ENCODE results near the gene ZDHHC5.
"Not testable (repeated sequence)": the region's sequence is repeated elsewhere in the genome, so short reads cannot be mapped to it uniquely, and the experiment has no call there.

The ZDHHC5 gene

DNA sequence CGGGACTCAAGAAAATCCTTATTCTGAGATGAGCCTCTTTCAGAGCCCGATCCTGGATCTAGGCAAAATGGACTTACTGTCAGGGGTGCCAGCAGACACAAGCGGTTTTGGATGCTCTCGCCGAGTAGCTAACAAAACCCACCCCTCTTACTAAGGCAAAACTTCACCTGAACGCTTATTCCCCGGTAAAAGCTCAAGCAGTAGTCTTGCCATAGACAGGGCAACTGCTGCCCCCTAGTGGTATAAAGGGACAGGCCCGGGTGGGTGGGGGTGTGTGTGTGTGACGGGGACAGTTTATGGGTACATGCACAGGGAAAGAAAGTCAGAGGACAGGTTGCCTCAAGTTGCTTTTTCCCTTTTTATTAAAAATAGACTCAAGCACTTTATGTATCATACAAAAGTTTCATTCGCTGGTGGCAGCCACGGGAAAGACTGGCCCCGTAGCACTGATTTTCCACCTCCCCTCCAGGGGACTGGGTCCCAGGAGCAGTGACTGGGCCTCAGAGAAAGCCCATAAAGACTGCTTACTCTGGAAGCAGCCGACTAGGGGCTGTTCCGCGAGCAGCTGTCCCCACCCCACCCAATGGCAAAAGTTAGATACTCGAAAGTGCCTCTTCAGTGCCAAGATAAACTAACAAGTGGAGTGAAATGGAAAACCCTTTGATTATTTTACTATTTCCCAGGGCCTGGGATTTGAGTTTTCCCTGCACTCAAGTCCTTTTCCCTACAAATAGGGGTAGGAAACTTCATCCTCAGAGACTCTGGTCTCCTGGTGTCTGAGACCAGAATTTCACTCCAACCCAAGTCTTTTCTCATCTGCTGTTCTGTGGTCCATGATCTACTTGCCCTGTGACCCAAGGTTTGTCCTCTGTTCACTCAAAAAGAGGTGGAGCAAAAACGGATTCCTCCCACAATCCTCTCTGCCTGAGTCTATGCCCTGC, 22.9 kb upstream of the ZDHHC5 start:
- DNase-seq, result peak; percentile 45

DNA sequence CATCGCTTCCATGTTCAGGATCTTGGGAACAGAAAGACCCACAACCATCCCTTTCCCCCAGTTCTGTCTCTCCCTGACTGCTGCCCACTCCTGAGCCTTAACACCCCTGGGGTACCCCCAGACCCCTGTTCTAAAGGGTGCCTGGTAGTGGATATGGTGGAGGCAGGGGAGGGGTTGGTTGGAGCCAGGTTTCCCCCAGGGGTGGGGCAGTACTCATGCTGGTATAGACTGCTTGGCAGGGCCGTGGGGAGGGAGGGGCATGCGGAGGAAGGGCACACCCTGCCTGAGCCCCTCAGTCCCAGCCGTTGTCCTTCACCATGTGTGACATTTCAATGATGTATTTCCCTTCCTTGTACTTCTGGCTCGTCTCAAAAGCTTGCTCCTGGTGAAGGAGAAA, 22.2 kb upstream of the ZDHHC5 start:
- no peak for DNase-seq

DNA sequence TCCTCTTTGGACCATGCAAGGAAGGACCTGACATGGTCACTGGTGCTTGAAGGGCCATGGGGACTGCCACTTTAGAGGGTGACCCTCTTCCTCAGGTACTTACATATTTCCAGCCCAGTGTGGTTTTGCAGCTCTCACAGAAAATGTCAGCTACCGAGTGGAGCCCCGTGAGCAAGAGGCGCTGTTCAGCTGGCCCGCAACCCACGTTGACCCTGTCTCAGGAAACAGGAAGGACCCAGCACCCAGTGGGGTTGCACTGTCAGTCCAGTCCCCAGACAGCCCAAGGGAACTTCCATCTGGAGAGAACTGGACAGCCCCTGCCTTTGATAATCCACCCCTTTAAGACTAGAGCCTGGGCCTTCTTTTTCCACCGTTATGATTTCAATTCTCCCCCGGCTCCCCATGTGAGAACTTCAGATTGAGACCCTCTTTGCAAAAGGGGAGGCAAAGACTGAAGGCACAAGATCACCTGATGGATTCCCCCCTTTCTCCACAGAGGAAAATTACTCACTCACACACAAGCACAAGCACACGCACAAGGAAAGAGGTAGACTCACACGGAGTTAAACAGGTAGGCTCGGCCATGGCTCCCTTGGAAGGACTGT, 21.6 kb upstream of the ZDHHC5 start:
- DNase-seq, result no peak

DNA sequence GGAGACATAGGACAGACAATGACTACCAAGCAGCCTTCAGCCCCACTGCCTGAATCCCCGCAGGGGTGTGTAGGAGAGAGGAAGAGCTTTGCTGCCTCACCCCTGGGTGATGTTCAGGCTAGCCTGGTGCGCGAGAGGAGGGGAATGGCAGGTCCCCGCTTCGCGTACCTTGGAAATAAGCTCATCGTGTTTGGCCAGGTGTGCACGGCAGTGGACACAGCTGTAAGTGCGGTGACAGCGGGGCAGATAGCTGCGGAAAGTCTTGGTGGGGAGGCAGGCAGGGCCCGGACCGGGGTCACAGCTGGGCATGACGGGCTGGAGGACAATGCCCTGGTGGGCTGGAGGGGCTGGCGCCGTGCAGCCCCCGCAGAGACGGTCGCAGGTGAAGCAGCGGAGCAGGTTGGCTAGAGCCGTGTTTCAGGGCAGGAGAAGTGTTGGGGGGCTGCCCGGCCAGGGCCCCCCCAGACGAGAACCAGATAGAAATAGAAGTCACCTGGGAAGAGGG, 21.1 kb upstream of the ZDHHC5 start:
- DNase-seq, result no peak

DNA sequence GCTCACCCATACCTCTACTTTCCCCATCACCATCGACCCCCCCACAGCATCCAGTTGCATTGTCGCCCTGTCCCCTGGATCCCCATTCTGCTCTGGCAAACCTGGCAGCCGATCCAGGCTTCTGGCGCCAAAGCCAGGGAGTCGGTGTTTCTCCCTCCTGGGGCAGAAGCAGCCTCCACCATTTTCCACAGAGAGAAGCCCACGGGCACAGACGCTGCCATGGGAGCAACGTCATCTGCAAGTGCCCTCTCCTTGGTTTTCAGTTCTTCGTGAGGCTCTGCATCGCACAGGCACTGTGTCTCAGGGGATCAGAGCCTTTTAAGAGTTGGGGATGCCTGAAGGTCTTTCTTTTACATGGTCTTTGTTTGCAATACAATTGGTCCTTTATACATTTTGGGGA, 20.5 kb upstream of the ZDHHC5 start:
- no peak for DNase-seq

DNA sequence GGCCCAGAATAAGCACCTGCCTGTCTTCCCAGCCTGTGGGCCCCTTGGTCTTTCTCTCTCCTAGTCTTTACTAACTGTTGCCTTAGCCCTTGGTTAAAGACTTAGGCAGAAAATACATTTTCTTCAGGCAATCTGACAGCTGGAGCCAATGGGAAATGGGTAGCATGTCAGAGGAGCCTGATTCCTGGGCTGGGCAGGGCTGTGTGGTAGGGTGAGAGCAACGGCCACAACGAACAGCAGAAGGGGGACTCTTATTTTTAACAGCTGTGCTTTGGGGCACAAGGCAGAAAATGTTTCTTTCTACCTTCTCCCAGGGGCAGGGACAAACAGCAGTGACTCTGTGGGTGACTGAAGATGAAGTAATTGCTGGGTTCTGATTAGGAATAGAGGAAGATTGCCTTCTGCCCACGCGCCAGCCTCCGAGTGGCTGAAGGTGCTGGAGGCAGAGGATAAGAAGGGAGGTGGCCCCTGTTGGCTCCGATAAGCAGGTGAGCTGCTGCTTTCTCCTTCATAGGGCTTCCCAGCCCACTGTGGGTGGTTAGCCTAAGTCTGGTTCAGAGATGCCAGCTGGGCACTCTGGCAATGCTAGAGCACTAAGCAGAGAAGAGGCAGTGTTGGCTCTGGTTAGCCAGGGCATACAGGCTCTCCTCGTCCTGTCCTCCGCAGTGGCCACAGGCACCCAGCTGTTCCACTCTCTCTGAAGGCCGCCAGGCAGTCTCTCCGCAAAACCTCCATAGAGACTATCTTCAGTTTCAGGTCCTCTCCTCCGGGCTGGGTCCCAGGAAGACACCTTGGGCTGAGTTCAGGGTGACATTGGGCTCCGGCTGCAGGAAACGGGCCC, 19.7 kb upstream of the ZDHHC5 start:
- DNase-seq, result no peak

DNA sequence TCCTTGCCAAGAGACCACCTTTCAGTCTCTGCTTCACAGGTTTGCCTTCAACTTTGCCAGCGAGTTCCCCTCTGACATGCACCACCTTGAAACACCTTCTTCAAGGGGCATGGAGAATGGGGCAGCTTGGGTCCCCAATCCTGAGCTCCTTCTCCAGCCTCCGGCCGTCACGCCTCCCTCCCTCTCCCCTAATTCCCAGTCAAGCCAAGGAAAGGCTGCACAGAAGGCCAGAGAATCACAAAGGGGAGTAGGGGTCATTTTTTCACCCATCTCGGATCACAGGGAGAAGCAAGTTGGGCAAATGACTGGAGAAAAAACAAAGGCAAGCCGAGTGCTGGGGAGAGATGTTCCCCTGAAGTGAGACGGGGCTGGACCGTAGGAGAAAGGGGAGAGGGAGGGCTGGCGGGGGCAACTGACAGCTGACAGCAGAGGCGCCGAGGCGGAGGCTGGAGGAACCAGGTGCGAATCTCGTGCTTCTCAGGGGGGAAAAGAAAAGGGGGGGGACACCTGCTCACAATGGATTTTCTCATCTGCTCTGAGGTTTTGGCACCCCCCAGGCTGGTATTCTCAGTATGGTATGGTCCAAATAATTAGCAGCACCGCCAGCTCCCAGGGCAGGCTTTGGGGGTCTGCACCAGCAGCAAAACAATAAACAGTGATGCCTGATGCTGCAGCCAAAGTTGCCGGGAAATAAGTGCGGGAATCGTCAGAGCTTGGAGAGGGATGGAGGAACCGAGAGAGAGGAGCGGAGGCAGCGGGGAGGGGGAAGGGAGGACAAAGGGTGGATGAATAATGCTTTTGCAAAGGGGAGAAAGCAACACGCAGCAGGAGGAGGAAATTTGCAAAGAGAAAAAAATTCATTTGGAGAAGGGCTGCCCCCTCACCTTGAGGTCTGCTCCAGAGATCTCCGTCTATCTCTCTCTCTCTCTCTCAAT, 18.8 kb upstream of the ZDHHC5 start:
- no peak for DNase-seq

DNA sequence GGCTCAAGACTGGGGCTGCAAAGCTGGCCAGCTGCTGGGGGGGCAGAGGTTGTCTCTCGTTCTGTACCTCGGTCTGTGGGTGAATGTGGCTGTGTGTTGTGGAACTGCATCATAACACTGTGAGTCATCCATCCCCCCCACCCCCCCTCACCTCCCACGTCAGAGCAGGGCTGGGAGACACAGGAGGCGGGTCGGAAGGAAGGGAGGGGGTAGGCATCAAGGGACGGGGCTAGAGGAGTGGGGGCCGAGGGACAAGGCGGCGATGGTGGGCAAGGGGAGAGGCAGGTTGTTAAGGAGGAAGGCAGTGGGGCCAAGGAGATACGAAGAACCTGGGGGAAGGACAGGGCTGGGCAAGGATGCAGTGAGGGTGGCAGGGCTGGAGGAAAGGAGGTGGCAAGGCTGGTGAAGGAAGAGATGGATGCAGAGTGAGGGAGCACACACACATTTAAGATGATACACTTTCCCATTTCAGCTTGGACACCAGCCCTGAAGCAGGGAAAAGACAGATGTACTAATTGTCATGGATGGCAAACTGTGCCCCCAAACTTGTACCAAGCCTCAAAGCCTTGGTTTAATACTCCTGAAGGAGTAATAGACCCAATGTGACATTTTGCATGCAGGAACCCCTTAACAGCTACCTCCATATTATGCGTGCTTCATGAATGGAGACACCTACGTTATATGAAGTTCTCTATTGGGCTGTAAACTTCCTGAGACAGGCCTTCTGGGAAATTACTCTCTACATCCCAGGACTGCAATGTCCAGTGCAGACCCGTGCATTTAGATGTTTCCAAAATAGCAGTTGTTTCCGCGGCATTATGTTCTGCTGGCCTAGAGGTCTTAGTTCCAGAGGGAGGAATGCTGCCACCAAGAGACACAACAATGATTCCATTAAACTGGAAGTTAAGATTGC, 17.8 kb upstream of the ZDHHC5 start, which contains the start of gene YPEL4:
Gene YPEL4 (minus strand): TSS at position 87 of the 913 bp plus-strand sequence. CDS start 2,805 bp downstream, outside the sequence.
- no peak for DNase-seq

DNA sequence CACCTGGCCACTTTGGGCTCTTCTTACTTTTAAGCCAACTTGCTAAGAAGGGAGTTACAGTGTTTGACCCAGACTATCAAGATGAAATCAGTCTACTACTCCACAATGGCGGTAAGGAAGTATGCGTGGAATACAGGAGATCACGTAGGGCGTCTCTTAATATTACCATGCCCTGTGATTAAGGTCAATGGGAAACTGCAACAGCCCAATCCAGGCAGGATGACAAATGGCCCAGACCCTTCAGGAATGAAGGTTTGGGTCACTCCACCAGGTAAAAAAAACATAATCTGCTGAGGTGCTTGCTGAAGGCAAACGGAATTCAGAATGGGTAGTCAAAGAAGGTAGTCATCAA, 17.2 kb upstream of the ZDHHC5 start:
- no peak for DNase-seq

DNA sequence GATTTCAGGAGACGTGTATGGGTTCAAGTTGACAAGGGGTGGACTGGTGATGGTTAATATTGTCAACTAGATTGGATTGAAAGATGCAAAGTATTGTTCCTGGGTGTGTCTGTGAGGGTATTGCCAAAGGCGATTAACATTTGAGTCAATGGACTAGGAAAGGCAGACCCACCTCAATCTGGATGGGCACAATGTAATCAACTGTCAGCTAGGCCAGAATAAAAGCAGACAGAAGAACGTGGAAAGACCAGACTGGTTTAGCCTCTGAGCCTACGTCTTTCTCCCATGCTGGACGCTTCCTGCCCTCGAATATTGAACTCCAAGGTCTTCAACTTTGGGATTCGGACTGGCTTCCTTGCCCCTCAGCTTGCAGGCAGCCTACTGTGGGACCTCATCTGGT, 16.5 kb upstream of the ZDHHC5 start:
- DNase-seq, result no peak

DNA sequence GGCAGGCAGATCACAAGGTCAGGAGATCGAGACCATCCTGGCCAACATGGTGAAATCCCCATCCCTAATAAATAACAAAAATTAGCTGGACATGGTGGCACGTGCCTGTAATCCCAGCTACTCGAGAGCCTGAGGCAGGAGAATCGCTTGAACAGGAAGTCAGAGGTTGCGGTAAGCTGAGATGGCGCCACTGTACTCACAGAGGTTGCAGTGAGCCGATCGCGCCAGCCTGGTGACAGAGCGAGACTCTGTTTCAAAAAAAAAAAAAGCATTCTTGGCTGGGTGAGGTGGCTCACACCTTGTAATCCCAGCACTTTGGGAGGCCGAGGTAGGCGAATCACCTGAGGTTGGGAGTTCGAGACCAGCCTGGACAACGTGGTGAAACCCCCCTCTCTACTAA, 15.7 kb upstream of the ZDHHC5 start:
- not testable (repeated sequence) for DNase-seq

DNA sequence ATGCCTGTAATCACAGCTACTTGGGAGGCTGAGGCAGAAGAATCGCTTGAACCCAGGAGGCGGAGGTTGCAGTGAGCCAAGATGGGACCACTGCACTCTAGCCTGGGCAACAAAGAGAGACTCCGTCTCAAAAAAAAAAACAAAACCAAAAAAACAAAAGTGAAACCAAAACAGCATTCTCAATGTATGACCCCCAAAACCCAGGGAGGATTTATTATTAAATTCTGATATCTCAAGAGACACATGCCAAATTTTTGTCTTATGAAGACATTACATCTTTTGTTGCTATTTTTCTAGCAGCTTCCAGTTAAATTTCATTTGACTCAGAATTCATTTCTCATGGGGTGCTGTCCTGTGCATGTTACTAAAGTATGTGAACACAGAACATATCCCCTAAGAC, 15.3 kb upstream of the ZDHHC5 start:
- no peak for DNase-seq

DNA sequence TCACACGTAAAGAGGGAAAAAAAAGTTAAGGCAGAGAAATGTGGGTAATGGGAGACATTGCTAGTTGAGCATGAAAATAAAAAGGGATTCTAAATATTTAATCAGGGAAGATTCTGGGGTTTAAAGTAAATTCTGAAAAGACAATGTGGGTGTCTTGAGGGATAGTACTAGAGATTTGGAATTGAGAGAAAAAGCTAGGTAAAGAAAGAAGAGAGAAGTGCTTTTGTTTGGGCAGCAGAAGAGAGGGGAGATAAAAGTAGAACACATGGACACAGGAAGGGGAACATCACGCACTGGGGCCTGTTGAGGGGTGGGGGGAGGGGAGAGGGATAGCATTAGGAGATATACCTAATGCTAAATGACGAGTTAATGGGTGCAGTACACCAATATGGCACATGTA, 14.8 kb upstream of the ZDHHC5 start:
- no peak for DNase-seq

DNA sequence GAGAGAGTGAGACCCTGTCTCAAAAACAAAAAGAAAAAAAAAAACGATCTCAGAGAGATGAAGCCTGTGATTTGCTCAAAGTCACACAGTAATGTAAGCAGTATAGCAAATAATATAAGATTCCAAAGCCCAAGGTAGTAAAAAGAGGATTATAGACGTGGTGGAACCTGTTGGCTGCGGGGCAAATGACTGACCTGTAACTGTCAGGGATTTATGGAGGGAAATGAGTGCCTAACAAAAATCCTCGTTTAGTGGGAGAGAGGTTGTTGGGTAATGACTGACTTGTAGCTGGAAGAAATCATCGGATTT, 11.1 kb upstream of the ZDHHC5 start:
- DNase-seq, result no peak

DNA sequence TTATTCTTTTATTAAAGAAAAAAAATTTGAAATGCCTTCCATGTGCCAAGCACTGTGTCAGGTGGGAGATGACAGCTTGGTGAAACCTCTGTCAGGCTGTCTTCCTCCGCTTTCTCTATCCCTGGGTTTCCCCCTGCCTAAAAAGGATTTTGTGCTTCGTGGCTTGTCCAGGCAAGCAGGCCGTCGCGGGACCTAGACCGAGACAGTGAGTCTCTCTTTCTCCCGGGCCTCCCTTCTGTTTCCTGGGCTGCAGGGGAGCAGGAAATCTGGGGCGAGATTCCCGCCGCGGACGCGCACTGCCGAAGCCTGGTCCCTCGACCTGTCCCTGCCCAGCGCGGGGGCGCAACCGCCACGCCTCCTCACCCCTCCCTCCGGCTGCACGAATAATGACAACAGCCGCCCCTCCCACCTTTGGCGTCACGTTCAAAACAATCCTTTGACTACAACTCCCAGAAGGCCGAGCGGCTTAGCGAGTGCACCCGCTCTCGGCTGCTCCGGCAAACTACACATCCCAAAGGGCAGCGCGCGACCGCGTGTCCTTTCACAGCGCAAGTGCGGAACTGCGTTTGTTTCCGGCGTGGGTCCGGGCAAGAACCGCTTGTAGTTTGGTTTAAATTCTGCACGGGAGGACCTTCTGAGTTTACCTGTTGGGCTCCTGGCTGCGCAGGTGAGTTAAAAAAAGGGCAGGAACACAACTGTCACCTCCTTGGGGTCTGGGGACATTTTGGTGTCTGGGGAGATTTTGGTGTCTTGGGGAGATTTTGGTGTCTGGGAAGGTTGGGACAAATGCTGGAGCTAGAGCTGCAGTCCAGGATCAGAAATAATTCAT, 10.5 kb upstream of the ZDHHC5 start, which contains the start of gene CLP1:
Gene CLP1 (plus strand): TSS at position 569 of the 829 bp plus-strand sequence. CDS start 1,715 bp downstream, outside the sequence.
- peak; percentile 91 for DNase-seq

DNA sequence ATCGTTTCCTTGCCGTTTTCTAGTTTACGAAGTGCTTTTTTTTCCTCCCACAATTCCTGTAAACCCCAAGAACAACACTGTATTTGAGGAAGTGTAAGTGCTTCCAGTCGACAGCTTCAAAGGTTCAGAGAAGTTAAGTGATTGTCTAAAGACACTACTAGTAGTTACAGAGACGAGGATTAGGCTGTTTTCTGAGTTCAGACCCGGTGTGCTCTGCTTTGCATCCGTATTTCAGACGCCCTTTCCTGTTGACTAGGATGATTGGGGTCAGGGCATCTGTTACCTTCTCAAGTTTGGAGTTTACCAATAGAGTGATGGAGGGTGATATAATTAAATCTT, 9.9 kb upstream of the ZDHHC5 start:
- DNase-seq, result no peak

DNA sequence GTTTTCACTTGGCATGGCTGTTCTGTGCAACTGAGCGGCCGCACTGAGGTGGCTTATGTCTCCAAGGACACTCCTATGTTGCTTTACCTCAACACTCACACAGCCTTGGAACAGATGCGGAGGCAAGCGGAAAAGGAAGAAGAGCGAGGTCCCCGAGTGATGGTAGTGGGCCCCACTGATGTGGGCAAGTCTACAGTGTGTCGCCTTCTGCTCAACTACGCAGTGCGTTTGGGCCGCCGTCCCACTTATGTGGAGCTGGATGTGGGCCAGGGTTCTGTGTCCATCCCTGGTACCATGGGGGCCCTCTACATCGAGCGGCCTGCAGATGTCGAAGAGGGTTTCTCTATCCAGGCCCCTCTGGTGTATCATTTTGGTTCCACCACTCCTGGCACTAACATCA, 8.2 kb upstream of the ZDHHC5 start:
- no peak for DNase-seq

DNA sequence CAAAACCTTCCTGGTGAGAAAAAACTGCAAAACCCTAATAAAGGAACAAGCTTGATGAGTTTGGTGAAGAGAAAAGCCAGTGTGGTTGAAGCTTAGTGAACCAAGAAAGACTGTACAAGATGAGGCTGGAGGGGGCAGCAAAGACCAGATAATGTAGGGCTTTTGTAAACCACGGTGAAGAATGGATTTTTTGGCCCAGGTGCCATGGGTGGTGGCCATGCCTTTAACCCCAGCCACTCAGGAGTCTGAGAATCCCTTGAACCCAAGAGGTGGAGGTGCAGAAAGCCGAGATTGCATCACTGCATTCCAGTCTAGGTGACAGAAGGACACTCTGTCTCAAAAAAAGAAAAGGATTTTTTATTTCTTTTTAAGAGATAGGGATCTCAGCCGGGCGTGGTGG, 5.0 kb upstream of the ZDHHC5 start:
- no peak for DNase-seq

DNA sequence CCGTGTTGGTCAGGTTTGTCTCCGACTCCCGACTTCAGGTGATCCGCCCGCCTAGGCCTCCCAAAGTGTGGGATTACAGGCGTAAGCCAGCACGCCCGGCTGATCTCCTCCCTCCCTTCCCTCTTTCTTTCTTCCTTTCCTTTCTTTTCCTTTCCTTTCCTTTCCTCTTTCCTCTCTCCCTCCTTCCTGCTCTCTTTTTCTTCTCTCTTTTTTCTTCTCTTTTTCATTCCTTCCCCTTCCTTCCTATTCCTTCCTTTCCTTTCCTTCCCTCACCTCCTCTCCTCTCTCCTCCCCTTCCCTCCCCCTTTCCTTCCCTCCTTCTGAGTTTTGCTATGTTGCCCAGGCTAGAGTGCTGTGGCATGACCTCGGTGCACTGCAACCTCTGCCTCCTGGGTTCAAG, 3.9 kb upstream of the ZDHHC5 start:
- no peak for DNase-seq

DNA sequence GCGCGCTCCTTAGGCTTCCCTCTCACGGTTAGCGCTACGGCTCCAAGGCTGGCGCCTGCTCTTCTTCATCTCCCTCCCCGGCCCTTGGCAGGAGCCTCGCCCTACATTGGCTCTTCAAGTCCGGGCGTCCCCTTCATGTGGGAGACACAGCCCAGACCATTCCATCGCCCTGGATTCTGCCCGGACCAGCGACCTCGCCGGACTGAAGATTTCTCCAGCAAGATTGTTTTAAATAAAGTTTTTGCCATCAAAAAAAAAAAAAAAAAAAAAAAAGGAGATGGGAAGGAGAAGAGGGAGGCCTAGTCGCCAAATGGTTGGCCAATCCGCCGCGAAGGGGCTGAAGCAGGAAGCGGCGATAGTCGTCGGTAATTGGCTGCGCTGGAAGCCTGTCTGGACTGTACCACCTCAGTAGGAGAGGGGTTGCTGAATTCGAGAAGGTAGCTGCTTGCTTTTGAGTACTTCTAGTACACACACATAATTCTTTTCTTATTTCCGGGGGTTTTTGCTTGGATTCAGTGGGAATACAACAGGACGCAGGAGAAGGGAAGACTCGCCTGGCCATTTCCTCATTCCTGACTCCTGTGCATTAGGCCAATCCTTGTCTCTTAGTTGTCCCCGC, 688 bp upstream of the ZDHHC5 start:
- DNase-seq, result peak; percentile 100
